Measurements from ENCODE around the gene SKOR2. TPM values are rescaled to one million over a fixed set of nuclear protein-coding genes. Genes with fewer than 3 reads are reported as not detected.
"Not testable (repeated sequence)": the region's sequence is repeated elsewhere in the genome, so short reads cannot be mapped to it uniquely, and the experiment has no call there.

SKOR2 gene
- total RNA-seq, 6 experiments from 2014 or later = not detected

DNA sequence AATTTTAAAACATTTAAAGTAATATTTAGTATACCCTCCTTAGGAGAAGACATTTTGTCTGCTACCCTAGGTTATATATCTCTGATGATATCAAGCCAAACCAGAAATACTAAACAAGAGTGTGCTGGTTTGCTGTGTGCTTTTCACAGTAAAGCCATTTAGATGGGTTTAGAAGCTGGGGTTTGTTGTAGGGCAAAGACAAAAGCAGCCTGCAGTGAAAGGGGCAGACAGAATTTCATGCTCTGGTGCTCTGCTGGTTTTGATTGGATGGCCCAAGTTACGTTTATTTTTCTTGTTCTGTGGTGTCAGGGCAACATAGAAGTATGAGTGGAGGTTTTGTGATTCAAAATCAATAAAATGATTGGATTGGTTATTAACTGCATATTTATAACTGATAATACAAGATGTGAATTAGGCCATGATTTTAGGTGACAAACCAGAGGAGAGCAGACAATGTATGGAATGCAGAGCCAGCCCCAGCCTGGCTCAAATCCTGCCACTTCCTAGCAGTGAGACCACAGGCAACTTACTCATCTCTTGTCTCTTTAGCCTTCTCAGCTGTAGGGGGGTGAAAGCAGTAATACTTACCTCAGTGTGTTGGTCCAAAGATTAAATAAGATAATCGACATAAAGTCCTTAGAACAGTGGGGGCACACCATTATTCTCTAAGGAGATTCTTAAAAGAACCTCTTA lies 44.4 kb downstream of the SKOR2 start:
- no peak overlapping the region for H3K27ac ChIP-seq
- TF ChIP-seq, protein P1, sequence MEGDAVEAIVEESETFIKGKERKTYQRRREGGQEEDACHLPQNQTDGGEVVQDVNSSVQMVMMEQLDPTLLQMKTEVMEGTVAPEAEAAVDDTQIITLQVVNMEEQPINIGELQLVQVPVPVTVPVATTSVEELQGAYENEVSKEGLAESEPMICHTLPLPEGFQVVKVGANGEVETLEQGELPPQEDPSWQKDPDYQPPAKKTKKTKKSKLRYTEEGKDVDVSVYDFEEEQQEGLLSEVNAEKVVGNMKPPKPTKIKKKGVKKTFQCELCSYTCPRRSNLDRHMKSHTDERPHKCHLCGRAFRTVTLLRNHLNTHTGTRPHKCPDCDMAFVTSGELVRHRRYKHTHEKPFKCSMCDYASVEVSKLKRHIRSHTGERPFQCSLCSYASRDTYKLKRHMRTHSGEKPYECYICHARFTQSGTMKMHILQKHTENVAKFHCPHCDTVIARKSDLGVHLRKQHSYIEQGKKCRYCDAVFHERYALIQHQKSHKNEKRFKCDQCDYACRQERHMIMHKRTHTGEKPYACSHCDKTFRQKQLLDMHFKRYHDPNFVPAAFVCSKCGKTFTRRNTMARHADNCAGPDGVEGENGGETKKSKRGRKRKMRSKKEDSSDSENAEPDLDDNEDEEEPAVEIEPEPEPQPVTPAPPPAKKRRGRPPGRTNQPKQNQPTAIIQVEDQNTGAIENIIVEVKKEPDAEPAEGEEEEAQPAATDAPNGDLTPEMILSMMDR (IDR thresholded peaks at IDR 0.05) = no peak
- TF ChIP-seq POLR2A (IDR thresholded peaks at IDR 0.05) = no peak
- ATAC-seq (no peak), DNase-seq (no peak)
- no peaks in the 10 kb centered on the region for H3K9me3 ChIP-seq
- intact Hi-C loops (cut with DNase I) = no loop called here
- 39% methylated on average over 2 of the region's 2 CpGs for WGBS (ENCODE audit: insufficient coverage, low coverage, low lambda C conversion rate, missing lambda C conversion rate)
- H3K36me3 ChIP-seq = no peaks in the 10 kb centered on the region
- peaks cover 0 to 5% of the 10 kb centered on the region in 2 donors for H3K27me3 ChIP-seq
- no peak overlapping the region for H3K4me3 ChIP-seq
- no peaks in the 10 kb centered on the region for H3K4me1 ChIP-seq

DNA sequence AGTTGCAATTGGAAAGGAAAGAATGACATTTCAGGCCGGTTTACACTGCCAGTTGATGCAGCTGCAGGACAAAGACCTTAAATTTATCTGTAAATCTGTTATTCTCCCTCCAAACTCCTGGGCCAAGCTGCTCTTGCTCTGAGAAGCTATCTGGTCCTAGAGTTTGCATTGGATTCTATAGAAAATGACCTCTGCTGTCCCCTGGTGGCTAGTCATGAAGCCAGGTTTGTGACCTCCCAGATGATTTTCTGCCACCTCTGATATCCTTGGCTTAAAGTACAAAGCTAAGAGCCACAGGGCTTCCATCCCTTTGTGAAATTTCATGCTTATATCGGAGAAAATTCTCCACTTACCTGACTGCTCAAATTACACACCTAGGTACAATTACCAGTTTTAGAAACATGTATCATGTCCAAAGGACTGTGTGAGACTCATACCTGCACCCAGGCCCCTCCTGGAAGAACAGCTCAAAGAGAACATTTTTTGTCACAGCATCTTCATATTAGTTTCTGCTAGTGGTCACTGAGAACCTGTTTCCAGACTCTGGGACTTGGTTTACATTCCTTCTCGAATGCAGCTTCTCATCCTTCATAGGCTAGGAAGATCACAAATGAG lies 46.4 kb downstream of the SKOR2 start:
- H3K9me3 ChIP-seq = no peaks in the 10 kb centered on the region
- no peak overlapping the region for H3K4me3 ChIP-seq
- intact Hi-C loops (cut with DNase I) = loop anchor here (5.0 kb wide), 1 partner anchor 103 kb away; no protein-coding TSS in a partner anchor
- 39% methylated on average over 3 of the region's 3 CpGs for WGBS (ENCODE audit: insufficient coverage, low coverage, low lambda C conversion rate, missing lambda C conversion rate)
- TF ChIP-seq, protein P1 (IDR thresholded peaks at IDR 0.05) = peak; percentile 76 to 86 (median 78)
- no peak for TF ChIP-seq POLR2A (IDR thresholded peaks at IDR 0.05)
- peak in 1 of 3 donors; percentile 47 for DNase-seq
- H3K4me1 ChIP-seq = no peaks in the 10 kb centered on the region
- peak; percentile 81 to 88 (median 84) for ATAC-seq
- H3K27me3 ChIP-seq = no peaks in the 10 kb centered on the region
- H3K36me3 ChIP-seq = no peaks in the 10 kb centered on the region
- H3K27ac ChIP-seq = no peak overlapping the region

DNA sequence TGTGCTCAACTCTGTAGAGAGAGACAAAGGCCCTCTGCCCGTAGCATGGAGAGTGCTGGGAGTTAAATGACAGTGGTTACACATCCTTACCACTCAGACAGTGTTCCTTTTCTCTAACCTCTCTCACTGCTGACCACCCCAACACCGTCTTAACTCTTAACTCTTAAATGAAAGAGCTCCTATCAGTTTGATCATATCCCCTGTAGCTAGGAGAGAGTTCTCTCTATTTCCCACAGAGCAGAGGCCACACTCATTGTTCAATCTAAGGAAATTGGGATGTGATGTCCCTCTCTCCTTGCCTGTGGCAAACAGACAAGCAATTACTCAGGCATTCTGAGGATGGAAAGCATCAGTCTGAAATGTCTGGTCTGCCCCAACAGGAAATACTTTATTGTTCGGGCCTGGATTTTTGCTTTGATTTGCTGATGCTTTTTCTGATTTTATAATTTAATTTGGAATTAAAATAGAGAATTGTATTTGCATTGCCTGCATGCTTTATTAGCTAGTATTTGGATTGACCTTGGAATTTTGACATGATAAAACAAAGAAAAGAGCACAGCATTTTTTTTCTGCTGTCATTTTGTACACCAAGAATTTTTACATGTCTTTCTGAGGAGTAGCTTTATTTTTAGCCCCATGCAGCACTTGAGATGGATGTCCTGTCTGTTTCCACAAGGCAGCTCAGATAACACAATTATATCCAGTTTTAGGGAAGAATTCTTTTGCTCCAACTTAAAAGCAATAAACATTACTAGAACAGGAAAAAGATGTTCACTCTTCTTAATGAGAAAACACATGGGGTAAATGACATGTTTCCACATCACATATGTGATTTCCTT lies 47.6 kb downstream of the SKOR2 start:
- intact Hi-C loops (cut with DNase I) = loop anchor here (5.0 kb wide), 1 partner anchor 102 kb away; no protein-coding TSS in a partner anchor
- Histone ChIP-seq H3K27ac (no peak overlapping the region), H3K36me3 (no peaks in the 10 kb centered on the region), H3K27me3 (no peaks in the 10 kb centered on the region), H3K4me1 (no peaks in the 10 kb centered on the region), H3K4me3 (no peak overlapping the region), H3K9me3 (no peaks in the 10 kb centered on the region)
- WGBS (ENCODE audit: insufficient coverage, low coverage, low lambda C conversion rate, missing lambda C conversion rate) = 42% methylated on average over 3 of the region's 3 CpGs
- DNase-seq (no peak), ATAC-seq (no peak)
- no peak for TF ChIP-seq POLR2A (IDR thresholded peaks at IDR 0.05)
- TF ChIP-seq, protein P1 (IDR thresholded peaks at IDR 0.05) = no peak

DNA sequence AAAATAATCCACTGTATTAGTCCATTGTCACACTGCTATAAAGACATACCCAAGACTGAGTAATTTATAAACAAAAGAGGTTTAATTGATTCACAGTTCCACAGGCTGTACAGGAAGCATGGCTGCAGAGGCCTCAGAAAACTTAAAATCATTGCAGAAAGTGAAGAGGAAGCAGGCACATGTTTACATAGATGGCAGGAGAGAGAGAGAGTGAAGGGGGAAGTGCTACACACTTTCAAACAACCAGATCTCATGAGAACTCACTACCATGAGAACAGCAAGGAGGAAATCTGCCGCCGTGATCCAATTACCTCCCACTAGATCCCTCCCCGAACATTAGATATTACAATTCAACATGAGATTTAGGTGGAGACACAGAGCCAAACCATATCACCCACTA lies 55.5 kb downstream of the SKOR2 start:
- DNase-seq; ATAC-seq; H3K4me3 ChIP-seq; intact Hi-C loops (cut with DNase I); H3K9me3 ChIP-seq; H3K36me3 ChIP-seq; H3K27ac ChIP-seq; H3K27me3 ChIP-seq; H3K4me1 ChIP-seq: not testable (repeated sequence)
- 59% methylated on average over 3 of the region's 3 CpGs for WGBS (ENCODE audit: insufficient coverage, low coverage, low lambda C conversion rate, missing lambda C conversion rate)

Measured in right lobe of liver (tissue), 6 donors.